SKM-1 treated with dmso at 0.1 percent for 144 hours (cell line): Measurements from ENCODE around the gene FANCG.
A peak's percentile ranks its signal among the peaks of the same experiment; 100 is the strongest.

ENCODE experiments used
- DNase-seq: peaks from one replicate; lab custom pipeline; 2025; ENCODE audit not compliant: unreplicated experiment; lab: John Stamatoyannopoulos, UW

Gene FANCG

GRCh38 chr9:35067056-35067455 lies 12.7 kb downstream of the FANCG start:
- no peak for DNase-seq

- no peak for DNase-seq
Measured at GRCh38 chr9:35060548-35061207, 19.1 kb downstream of the FANCG start.

GRCh38 chr9:35059438-35059837 lies 20.3 kb downstream of the FANCG start:
- no peak for DNase-seq

- no peak for DNase-seq
Measured at GRCh38 chr9:35057271-35057620, 22.5 kb downstream of the FANCG start.

GRCh38 chr9:35056571-35057270 lies 23.0 kb downstream of the FANCG start:
- DNase-seq, result no peak

- no peak for DNase-seq
Measured at GRCh38 chr9:35054871-35055644, 24.7 kb downstream of the FANCG start.

- no peak for DNase-seq
Measured at GRCh38 chr9:35054185-35054835, 25.4 kb downstream of the FANCG start.

- peak; percentile 42 for DNase-seq
Measured at GRCh38 chr9:35051069-35051967, 28.4 kb downstream of the FANCG start.

GRCh38 chr9:35048511-35048910 lies 31.2 kb downstream of the FANCG start:
- DNase-seq, result no peak

GRCh38 chr9:35044071-35044470 lies 35.7 kb downstream of the FANCG start:
- no peak for DNase-seq

GRCh38 chr9:35042891-35043545 lies 36.7 kb downstream of the FANCG start:
- DNase-seq, result no peak

- peak; percentile 27 for DNase-seq
Measured at GRCh38 chr9:35042081-35042604, 37.6 kb downstream of the FANCG start.

GRCh38 chr9:35035851-35036701 lies 43.7 kb downstream of the FANCG start:
- no peak for DNase-seq

GRCh38 chr9:35033101-35033500 lies 46.6 kb downstream of the FANCG start:
- no peak for DNase-seq

- no peak for DNase-seq
Measured at GRCh38 chr9:35029852-35030251, 49.9 kb downstream of the FANCG start.

- no peak for DNase-seq
Measured at GRCh38 chr9:35029241-35029640, 50.5 kb downstream of the FANCG start.

GRCh38 chr9:35028341-35028740 lies 51.4 kb downstream of the FANCG start:
- DNase-seq, result no peak

- DNase-seq, result no peak
Measured at GRCh38 chr9:35027860-35028259, 51.9 kb downstream of the FANCG start.

GRCh38 chr9:35027374-35027773 lies 52.4 kb downstream of the FANCG start:
- no peak for DNase-seq
